K562 (cell line): ENCODE results near the gene SNCB. TPM values are rescaled to one million over a fixed set of nuclear protein-coding genes. Genes with fewer than 3 reads are reported as not detected.

Source experiments
- BMI1 ChIP-seq: fragments of 150-350 bp; IDR thresholded peaks from 2 replicates; pipeline ENCODE4 v1.6.1; 2014; ENCODE audit warnings: low read length
- CBFA2T3 ChIP-seq: fragments of 450-650 bp; IDR thresholded peaks from 2 replicates; pipeline ENCODE4 v1.6.1; 2017
- CEBPB ChIP-seq: fragments of 450-650 bp; IDR thresholded peaks from 2 replicates; pipeline ENCODE4 v1.6.1; 2016; ENCODE audit warnings: missing genetic modification characterization, missing compliant biosample characterization
- CHAMP1 ChIP-seq: fragments of 450-650 bp; IDR thresholded peaks from 2 replicates; pipeline ENCODE4 v1.6.1; 2016; ENCODE audit warnings: mild to moderate bottlenecking
- DEAF1 ChIP-seq: fragments of 450-650 bp; formaldehyde crosslinking; IDR thresholded peaks from 2 replicates; pipeline ENCODE4 v1.4.0; 2020; ENCODE audit warnings: mild to moderate bottlenecking, moderate library complexity
- DLX4 ChIP-seq: fragments of 250-450 bp; sonication (Bioruptor Pico); IDR thresholded peaks from 2 replicates; pipeline ENCODE4 v1.6.1; 2021; ENCODE audit warnings: mild to moderate bottlenecking
- FOXA1 ChIP-seq: fragments of 450-650 bp; IDR thresholded peaks from 2 replicates; pipeline ENCODE4 v1.6.1; 2016; ENCODE audit warnings: mild to moderate bottlenecking, borderline replicate concordance
- HDAC1 ChIP-seq, 2 experiments: fragments of 450-650 bp; IDR thresholded peaks; 2 replicates each; pipeline ENCODE4 v1.6.1; 2016 to 2017; ENCODE audit warnings: inconsistent platforms in 1 of 2, mild to moderate bottlenecking in 1 of 2, moderate library complexity in 1 of 2
- NCOR1 ChIP-seq: fragments of 450-650 bp; IDR thresholded peaks from 2 replicates; pipeline ENCODE4 v1.6.1; 2016; ENCODE audit warnings: mild to moderate bottlenecking, moderate library complexity
- RAD51 ChIP-seq: fragments of 450-650 bp; IDR thresholded peaks from 2 replicates; pipeline ENCODE4 v1.7.1; 2016; ENCODE audit warnings: low read depth, mild to moderate bottlenecking, borderline replicate concordance
- RREB1 ChIP-seq: fragments of 250-450 bp; sonication (Bioruptor Pico); IDR thresholded peaks from 2 replicates; pipeline ENCODE4 v1.4.0; 2020
- TCF3 ChIP-seq: sonication (generic); formaldehyde crosslinking; IDR thresholded peaks from 2 replicates; pipeline ENCODE4 v1.4.0; 2020; ENCODE audit warnings: mild to moderate bottlenecking, missing genetic modification reagents
- ZNF282 ChIP-seq: sonication (generic); formaldehyde crosslinking; IDR thresholded peaks from 2 replicates; pipeline ENCODE4 v1.8.1; 2023; ENCODE audit warnings: missing genetic modification reagents
- ZNF436 ChIP-seq: fragments of 250-450, 450-650 bp; sonication (Bioruptor Pico); formaldehyde crosslinking; IDR thresholded peaks from 2 replicates; pipeline ENCODE4 v1.7.0; 2020; ENCODE audit warnings: mild to moderate bottlenecking
- ZNF512 ChIP-seq: IDR thresholded peaks from 2 replicates; pipeline ENCODE4 v1.6.1; 2016; ENCODE audit warnings: missing genetic modification characterization, missing compliant biosample characterization
- ZZZ3 ChIP-seq: fragments of 450-650 bp; IDR thresholded peaks from 2 replicates; pipeline ENCODE4 v1.6.1; 2016; ENCODE audit warnings: antibody characterized with exemption, mild to moderate bottlenecking, moderate library complexity
- polyA plus RNA-seq, 8 experiments: library from polyadenylated mRNA; depleted of rRNA in 4 of 8; stranded (reverse) in 5 of 8; unstranded in 3 of 8; fragments of >200 nt; fragmentation: Nextera tagmentation in 2 of 8; fragmentation: Illumina TruSeq in 1 of 8; extraction: Ambion mirVana in 2 of 8; extraction: Trizol in 1 of 8; gene quantifications; 2 replicates each; pipeline versions ENCODE4 v1.2.1 to v1.2.3, GENCODE V29; 2011 to 2014; ENCODE audit warnings: inconsistent platforms in 1 of 8, missing spikeins in 1 of 8
- total RNA-seq, 7 experiments: library from RNA; depleted of rRNA in 6 of 7; stranded (reverse); fragments of >200 nt in 6 of 7; fragmentation: Illumina TruSeq in 2 of 7; extraction: Trizol in 2 of 7; gene quantifications; 2 replicates each; pipeline versions ENCODE4 v1.2.1 to v1.2.3, GENCODE V29; 2011 to 2021; ENCODE audit warnings: low replicate concordance in 1 of 7

The SNCB gene
- total and polyA plus RNA-seq, 9 of the 15 experiments (the other 6 are each of a cell fraction or from before 2014, with no cell fraction given): not detected

GRCh38 chr5:176647030-176647842, 16.9 kb upstream of the SNCB start, which contains the start of gene TSPAN17 (continued):
- TF ChIP-seq BMI1 (no peak), ZNF512 (tag) (no peak), ZZZ3 (no peak), DEAF1 (CRISPR knock-in tag) (no peak; the same call in 1 of the 2 replicates), CBFA2T3 (no peak), CHAMP1 (no peak), HDAC1 (IDR thresholded peaks at IDR 0.05) (no peak; a peak in 1 of 4 replicates), NCOR1 (no peak), FOXA1 (no peak), RAD51 (no peak), RREB1 (CRISPR knock-in tag) (peak; percentile 88), CEBPB (tag) (no peak), DLX4 (CRISPR knock-in tag) (no peak), ZNF282 (no peak), ZNF436 (no peak), TCF3 (CRISPR knock-in tag) (no peak)
